Small intestine (tissue), 7 donors: ENCODE data around the gene TNFSF15. TPM values are rescaled to one million over a fixed set of nuclear protein-coding genes. Genes with fewer than 3 reads are reported as not detected.

Source experiments
- DNase-seq, 2 donors: peaks; one replicate each; pipeline versions ENCODE4 v3.0.0 to v3.0.0-alpha.2; 2013
- FAIRE-seq: peaks from 2 replicates; lab custom pipeline; 2012; peaks lifted over from hg19 to GRCh38; lab: Jason Lieb, UNC
- H3K27ac ChIP-seq, 3 donors: one replicate each; pipeline ENCODE4 v1.5.1; 2013; ENCODE audit warnings: low read length in 2 of 3, mild to moderate bottlenecking in 2 of 3, control low read depth in 1 of 3, inconsistent platforms in 1 of 3, low read depth in 1 of 3, moderate library complexity in 1 of 3
- H3K27me3 ChIP-seq, 3 donors: one replicate each; pipeline ENCODE4 v1.6.1; 2013; ENCODE audit warnings: low read length in 3 of 3, inconsistent platforms in 1 of 3; ENCODE audit not compliant: control insufficient read depth in 3 of 3, insufficient read depth in 3 of 3
- H3K36me3 ChIP-seq, 3 donors: one replicate each; pipeline ENCODE4 v1.6.1; 2013; ENCODE audit warnings: low read length in 3 of 3, inconsistent platforms in 1 of 3, low read depth in 1 of 3, mild to moderate bottlenecking in 1 of 3, moderate library complexity in 1 of 3; ENCODE audit not compliant: control insufficient read depth in 3 of 3, insufficient read depth in 2 of 3
- H3K4me1 ChIP-seq, 3 donors: one replicate each; pipeline ENCODE4 v1.6.1; 2013; ENCODE audit warnings: low read length in 2 of 3, inconsistent platforms in 1 of 3, low read depth in 1 of 3, mild to moderate bottlenecking in 1 of 3, moderate library complexity in 1 of 3; ENCODE audit not compliant: control insufficient read depth in 3 of 3, insufficient read depth in 2 of 3
- H3K4me3 ChIP-seq, 3 donors: one replicate each; pipeline ENCODE4 v1.5.1; 2013; ENCODE audit warnings: low read length in 3 of 3, control low read depth in 1 of 3, inconsistent platforms in 1 of 3, low read depth in 1 of 3, mild to moderate bottlenecking in 1 of 3, moderate library complexity in 1 of 3
- H3K9me3 ChIP-seq, 2 donors: one replicate each; pipeline ENCODE4 v1.6.1; 2013; ENCODE audit warnings: low read depth in 1 of 2, low read length in 1 of 2; ENCODE audit not compliant: control insufficient read depth in 2 of 2, insufficient read depth in 1 of 2
- WGBS, 3 donors: extraction: QIAGEN DNeasy Blood & Tissue Kit; methylation state at CpG; one replicate each; pipeline ENCODE4 v1.1.7; 2013; 5-methylcytosine and 5-hydroxymethylcytosine counted together
- polyA plus RNA-seq, 4 donors: library from polyadenylated mRNA; stranded (reverse) in 3 of 4; unstranded in 1 of 4; fragments of 200-250 nt in 3 of 4; fragments of 120-200 nt in 1 of 4; gene quantifications; one replicate each; pipeline versions ENCODE4 v1.2.1 to v1.2.3, GENCODE V29; 2013
- donor health status: healthy with polysubstance abuse.
- donor health status: control.
- donor health status: control.
- donor health status: Bipolar disorder and iron deficiency.
- donor health status: healthy.

Gene TNFSF15
- polyA plus RNA-seq, 4 donors, result 0.79 to 13.2 (median 8.9) TPM

DNA sequence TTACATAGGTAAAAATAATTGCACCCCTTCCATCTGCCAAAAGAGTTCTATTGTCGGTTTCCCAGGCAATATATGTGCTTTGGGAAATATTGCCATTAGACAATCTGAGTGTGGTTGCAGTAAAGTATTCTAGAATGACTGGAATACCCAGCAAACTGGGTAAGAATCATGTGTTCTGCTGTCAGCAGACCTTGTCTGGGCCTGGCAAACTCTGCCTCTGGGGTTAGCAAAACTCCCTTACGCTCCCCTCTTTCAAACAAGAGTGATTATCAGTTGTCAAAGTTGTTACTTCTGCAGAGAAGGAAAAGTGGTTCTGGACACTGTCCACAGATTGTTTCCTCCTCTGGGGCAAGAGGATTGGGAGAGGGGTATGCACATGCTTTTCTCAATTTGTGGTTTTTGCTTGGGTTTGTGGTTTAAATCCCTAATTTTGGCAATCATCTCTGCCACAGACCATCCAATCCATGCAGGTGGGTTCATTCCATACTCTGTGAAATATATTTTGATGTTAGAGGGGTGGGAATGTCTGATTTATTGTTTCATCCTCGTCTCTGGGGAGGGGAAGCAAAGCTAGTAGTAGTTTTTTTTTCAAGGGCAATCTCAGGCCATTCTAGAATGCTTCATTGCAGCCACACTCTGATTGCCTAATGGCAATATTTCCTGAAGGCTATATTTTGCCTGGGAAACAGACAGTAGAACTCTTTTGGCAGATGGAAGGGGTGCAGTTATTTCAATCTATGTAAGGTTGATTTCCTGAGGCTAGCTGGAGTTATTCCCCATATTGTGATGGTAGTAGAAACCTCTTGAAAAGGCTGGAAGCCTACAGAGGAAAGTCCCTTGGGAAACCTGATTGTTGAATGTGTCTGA lies 24.0 kb upstream of the TNFSF15 start:
- H3K27me3 ChIP-seq, result no peaks in the 10 kb centered on the region
- H3K4me1 ChIP-seq, result peaks cover 0 to 18% (median 3%) of the 10 kb centered on the region in 3 donors
- DNase-seq (no peak), FAIRE-seq (no peak)
- no peak overlapping the region for H3K27ac ChIP-seq
- 79 to 89% (median 89%) methylated on average over 3 of the region's 3 CpGs for WGBS, 3 donors
- H3K4me3 ChIP-seq, result no peak overlapping the region
- H3K9me3 ChIP-seq, result no peaks in the 10 kb centered on the region
- no peaks in the 10 kb centered on the region for H3K36me3 ChIP-seq

DNA sequence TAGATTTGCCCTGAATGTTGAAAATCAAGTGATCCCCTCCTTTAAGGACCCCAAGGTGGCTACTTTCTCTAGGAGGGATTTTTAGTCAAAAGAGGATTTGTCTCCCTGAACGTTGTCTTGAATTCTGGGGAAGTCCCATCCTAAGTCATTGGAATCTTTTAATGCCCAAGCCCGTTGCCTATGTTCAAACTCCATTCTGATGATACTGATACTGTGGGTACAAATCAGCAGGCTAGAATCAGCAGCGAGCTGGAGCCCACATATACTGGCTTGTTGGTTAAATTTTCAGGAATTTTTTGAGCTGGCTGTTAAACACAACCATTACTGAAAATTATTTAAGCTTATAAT lies 22.4 kb upstream of the TNFSF15 start:
- H3K27me3 ChIP-seq, result no peaks in the 10 kb centered on the region
- H3K4me3 ChIP-seq, result no peak overlapping the region
- DNase-seq (no peak), FAIRE-seq (no peak)
- H3K27ac ChIP-seq, result no peak overlapping the region
- WGBS, 3 donors, result 79 to 90% (median 86%) methylated on average over 3 of the region's 3 CpGs
- H3K9me3 ChIP-seq, result no peaks in the 10 kb centered on the region
- peaks cover 0 to 19% (median 3%) of the 10 kb centered on the region in 3 donors for H3K4me1 ChIP-seq
- no peaks in the 10 kb centered on the region for H3K36me3 ChIP-seq

DNA sequence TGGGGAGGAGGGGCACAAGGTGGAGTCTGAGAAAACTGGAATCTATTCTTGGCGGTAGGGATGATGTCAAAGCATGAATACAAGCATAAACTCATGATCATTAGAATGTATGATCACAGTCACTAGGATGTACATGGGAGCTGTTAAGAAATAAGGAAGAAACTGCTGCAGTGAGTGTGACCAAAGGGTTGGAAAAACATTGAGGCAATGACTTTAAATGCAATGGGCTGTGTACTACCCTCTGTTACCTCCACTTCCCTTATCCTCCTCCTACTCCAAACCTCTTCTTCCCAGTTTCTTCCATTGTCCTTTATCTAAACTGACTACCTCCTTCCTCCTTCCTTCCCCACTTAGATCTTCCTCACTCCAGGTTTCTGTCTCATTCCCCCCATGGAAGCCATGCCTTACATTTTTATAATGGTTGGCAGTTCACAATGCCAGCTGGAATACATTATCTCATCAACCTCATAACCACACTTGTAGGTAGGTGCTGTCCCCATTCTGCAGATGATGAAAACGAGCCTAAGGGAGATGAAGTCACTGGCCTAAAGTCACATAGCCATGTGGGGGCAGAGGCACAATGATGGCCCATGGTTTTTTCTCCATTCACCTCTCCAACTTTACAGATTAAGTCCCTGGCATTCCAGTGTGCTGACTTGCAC lies 21.9 kb upstream of the TNFSF15 start:
- peaks cover 0 to 19% (median 3%) of the 10 kb centered on the region in 3 donors for H3K4me1 ChIP-seq
- H3K27ac ChIP-seq, result no peak overlapping the region
- FAIRE-seq (no peak), DNase-seq (no peak)
- H3K27me3 ChIP-seq, result no peaks in the 10 kb centered on the region
- no peak overlapping the region for H3K4me3 ChIP-seq
- 71 to 88% (median 83%) methylated on average over 2 of the region's 2 CpGs for WGBS, 3 donors
- H3K36me3 ChIP-seq, result no peaks in the 10 kb centered on the region
- H3K9me3 ChIP-seq, result no peaks in the 10 kb centered on the region

DNA sequence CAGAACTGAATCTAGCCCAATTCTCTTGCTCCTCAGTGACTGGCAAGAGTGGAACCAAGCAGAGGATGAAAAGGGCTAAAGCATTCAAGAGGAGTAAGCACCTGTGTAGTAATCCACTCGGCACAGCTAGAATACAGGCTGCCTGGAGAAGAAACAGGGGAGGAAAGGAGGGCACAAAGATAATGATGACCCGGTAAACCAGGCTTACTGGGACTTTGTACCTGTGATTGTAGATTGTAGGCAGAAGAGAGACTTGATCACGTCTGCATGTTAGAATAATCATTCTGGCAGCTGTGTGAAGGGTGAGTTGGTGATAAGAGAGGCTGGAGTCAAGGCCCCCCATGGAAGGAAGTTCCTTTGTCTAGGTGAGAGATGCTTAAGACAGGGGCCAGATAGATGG lies 20.6 kb upstream of the TNFSF15 start:
- Histone ChIP-seq H3K27me3 (no peaks in the 10 kb centered on the region), H3K36me3 (no peaks in the 10 kb centered on the region), H3K9me3 (no peaks in the 10 kb centered on the region), H3K4me3 (no peak overlapping the region), H3K27ac (peak overlapping the region in 1 of 3 donors; percentile 20), H3K4me1 (peaks cover 0 to 19% (median 3%) of the 10 kb centered on the region in 3 donors)
- FAIRE-seq (no peak), DNase-seq (peak; percentile 48 to 55)
- 21 to 62% (median 32%) methylated on average over 3 of the region's 3 CpGs for WGBS, 3 donors

DNA sequence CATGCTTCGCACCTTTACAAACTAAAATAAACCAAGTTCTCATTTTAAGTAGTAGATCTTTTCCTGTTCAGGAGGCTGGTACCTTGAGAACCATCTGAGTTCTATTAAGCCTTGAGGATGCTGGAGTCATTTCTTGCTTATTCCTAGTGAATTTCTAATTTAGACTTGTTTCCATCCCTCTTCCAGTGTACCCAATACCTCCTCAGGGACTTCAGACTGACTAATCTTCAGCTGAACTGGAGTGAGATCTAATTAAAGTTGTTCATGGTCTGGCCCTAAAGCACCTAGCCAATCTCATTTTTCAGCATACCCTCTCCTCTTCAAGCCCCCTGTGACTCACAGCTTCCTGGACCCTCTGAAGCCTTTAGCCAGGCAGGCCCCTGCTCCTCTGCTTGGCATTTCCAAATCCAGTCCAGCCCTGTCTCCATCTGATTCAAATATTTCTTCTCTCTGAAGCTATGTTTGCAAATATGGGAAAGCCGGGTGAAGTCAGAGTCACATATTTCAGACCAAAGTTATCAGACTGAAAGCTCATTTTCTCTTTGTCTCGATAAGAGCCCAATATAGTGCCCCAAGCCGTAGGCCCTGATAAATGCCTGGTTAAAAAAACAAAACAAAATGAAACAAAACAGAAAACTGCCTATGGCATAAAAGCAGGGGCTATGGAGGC lies 19.4 kb upstream of the TNFSF15 start:
- Histone ChIP-seq H3K4me3 (no peak overlapping the region), H3K9me3 (no peaks in the 10 kb centered on the region), H3K27me3 (no peaks in the 10 kb centered on the region), H3K36me3 (no peaks in the 10 kb centered on the region), H3K4me1 (peaks cover 0 to 19% (median 3%) of the 10 kb centered on the region in 3 donors), H3K27ac (no peak overlapping the region)
- no peak for FAIRE-seq
- 73 to 82% (median 77%) methylated on average over 4 of the region's 4 CpGs for WGBS, 3 donors
- DNase-seq, result no peak

DNA sequence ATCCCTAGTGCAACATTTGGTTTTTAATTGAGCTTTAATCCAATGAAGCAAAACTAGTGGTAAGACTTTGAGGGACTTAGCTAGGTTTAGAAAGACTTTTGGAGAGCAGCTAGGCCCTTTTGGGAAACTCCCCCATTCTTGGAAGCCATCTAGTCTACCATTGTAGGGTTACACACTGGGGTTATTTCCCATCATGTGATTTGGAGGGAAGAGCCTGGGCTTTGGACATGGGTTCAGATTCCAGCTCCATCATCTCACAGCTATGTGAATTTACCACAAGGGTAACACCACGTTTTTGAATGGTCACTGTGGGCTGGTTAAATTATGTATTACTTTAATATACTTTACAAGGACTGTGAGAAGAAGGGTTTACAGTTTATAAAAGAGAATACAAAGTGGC lies 18.3 kb upstream of the TNFSF15 start:
- H3K4me1 ChIP-seq, result peaks cover 0 to 19% (median 3%) of the 10 kb centered on the region in 3 donors
- no peaks in the 10 kb centered on the region for H3K9me3 ChIP-seq
- FAIRE-seq, result no peak
- no peak for DNase-seq
- H3K4me3 ChIP-seq, result no peak overlapping the region
- H3K27me3 ChIP-seq, result no peaks in the 10 kb centered on the region
- WGBS, 3 donors, result 23 to 39% (median 23%) methylated on average over 1 of the region's 1 CpG
- no peak overlapping the region for H3K27ac ChIP-seq
- no peaks in the 10 kb centered on the region for H3K36me3 ChIP-seq

DNA sequence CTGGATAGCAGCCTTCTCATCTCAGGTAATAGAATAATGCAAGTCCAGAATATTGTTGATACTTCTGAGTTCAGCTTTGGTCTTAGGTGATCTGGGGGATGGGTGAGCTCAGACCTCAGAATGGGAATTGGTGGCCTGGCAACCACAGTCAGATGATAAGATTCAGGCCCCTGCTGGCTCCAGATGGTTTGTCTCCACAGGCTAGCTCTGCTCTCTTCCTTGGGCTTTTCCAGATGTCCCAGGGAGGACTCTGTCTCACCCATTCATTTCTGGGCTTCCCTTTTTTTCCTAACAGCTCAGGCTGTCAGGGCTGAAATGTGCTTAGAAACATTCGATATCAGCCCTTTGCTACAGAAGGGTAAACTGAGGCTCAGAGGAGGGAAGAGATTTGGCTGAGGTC lies 17.6 kb upstream of the TNFSF15 start:
- no peaks in the 10 kb centered on the region for H3K36me3 ChIP-seq
- no peak for FAIRE-seq
- DNase-seq, result no peak
- no peak overlapping the region for H3K4me3 ChIP-seq
- H3K9me3 ChIP-seq, result no peaks in the 10 kb centered on the region
- H3K4me1 ChIP-seq, result peaks cover 0 to 19% (median 3%) of the 10 kb centered on the region in 3 donors
- no peak overlapping the region for H3K27ac ChIP-seq
- WGBS, 3 donors, result 82 to 94% (median 94%) methylated on average over 1 of the region's 1 CpG
- no peaks in the 10 kb centered on the region for H3K27me3 ChIP-seq

DNA sequence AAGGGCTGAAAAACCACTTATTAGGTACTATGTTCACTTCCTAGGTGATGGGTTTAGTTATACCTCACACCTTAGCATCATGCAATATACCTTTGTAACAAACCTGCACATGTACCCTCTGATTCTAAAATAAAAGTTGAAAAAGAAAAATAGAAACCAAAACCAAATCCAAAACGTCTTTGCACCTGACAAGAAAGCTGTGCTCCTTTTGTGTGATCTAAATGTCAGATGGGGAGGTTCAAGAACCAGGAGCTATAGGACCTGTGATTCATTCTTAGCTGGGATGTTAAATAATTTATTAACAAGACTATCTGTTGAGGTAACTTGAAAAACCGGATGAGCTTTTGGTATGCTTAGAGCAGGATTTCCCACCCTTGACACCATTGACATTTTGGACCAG lies 16.9 kb upstream of the TNFSF15 start:
- Histone ChIP-seq H3K9me3 (no peaks in the 10 kb centered on the region), H3K4me1 (peaks cover 0 to 19% (median 3%) of the 10 kb centered on the region in 3 donors), H3K4me3 (no peak overlapping the region), H3K27ac (no peak overlapping the region), H3K27me3 (no peaks in the 10 kb centered on the region), H3K36me3 (no peaks in the 10 kb centered on the region)
- FAIRE-seq (no peak), DNase-seq (no peak)
- 46 to 56% (median 50%) methylated on average over 2 of the region's 2 CpGs for WGBS, 3 donors
